K562 (cell line): Measurements from ENCODE around the gene PNMT. TPM values are rescaled to one million over a fixed set of nuclear protein-coding genes. Genes with fewer than 3 reads are reported as not detected.

ENCODE experiments used
- CTCF ChIP-seq, 3 experiments: IDR thresholded peaks in 2 of 3; conservative IDR thresholded peaks in 1 of 3; 2 replicates each; pipeline ENCODE4 v1.5.1; 2011 to 2012; ENCODE audit warnings: low read length in 3 of 3, mild to moderate bottlenecking in 3 of 3, control low read depth in 2 of 3, improper control_type of control experiment in 1 of 3, inconsistent platforms in 1 of 3, low read depth in 1 of 3, mixed read lengths in 1 of 3, moderate library complexity in 1 of 3; ENCODE audit not compliant: insufficient read depth in 2 of 3
- CTCFL ChIP-seq: IDR thresholded peaks from 2 replicates; pipeline ENCODE4 v1.6.1; 2011; ENCODE audit warnings: borderline replicate concordance, low read depth, mild to moderate bottlenecking, moderate library complexity, low read length; ENCODE audit not compliant: insufficient read depth, poor library complexity, severe bottlenecking
- EGR1 ChIP-seq: fragments of 450-650 bp; conservative IDR thresholded peaks from 2 replicates; pipeline ENCODE4 v1.6.1; 2017; ENCODE audit warnings: mild to moderate bottlenecking
- FOXO4 ChIP-seq: fragments of 450-650 bp; formaldehyde crosslinking; IDR thresholded peaks from 2 replicates; pipeline ENCODE4 v1.4.0; 2020; ENCODE audit warnings: mild to moderate bottlenecking, moderate library complexity
- POLR3G ChIP-seq: IDR thresholded peaks from 2 replicates; pipeline ENCODE4 v1.6.1; 2011; ENCODE audit not compliant: insufficient read length, insufficient replicate concordance; ENCODE audit errors: extremely low read depth
- RBFOX2 ChIP-seq: fragments of 200-400 bp; formaldehyde crosslinking; IDR thresholded peaks from 2 replicates; pipeline ENCODE4 v1.6.1; 2017; ENCODE audit warnings: low read depth, mild to moderate bottlenecking, low read length, moderate library complexity
- REST ChIP-seq, 2 experiments: fragments of 450-650 bp; formaldehyde crosslinking in 1 of 2; IDR thresholded peaks; 2 replicates each; pipeline versions ENCODE4 v1.4.0 to v1.6.1; 2014 to 2020; ENCODE audit warnings: mild to moderate bottlenecking in 2 of 2, borderline replicate concordance in 1 of 2, low read depth in 1 of 2
- ZBTB5 ChIP-seq: fragments of 450-650 bp; IDR thresholded peaks from 2 replicates; pipeline ENCODE4 v1.6.1; 2017; ENCODE audit warnings: antibody characterized with exemption
- ZSCAN32 ChIP-seq: fragments of 450-650 bp; formaldehyde crosslinking; IDR thresholded peaks from 2 replicates; pipeline ENCODE4 v1.4.0; 2020; ENCODE audit warnings: mild to moderate bottlenecking, moderate library complexity
- polyA plus RNA-seq, 8 experiments: library from polyadenylated mRNA; depleted of rRNA in 4 of 8; stranded (reverse) in 5 of 8; unstranded in 3 of 8; fragments of >200 nt; fragmentation: Nextera tagmentation in 2 of 8; fragmentation: Illumina TruSeq in 1 of 8; extraction: Ambion mirVana in 2 of 8; extraction: Trizol in 1 of 8; gene quantifications; 2 replicates each; pipeline versions ENCODE4 v1.2.1 to v1.2.3, GENCODE V29; 2011 to 2014; ENCODE audit warnings: inconsistent platforms in 1 of 8, missing spikeins in 1 of 8
- total RNA-seq, 7 experiments: library from RNA; depleted of rRNA in 6 of 7; stranded (reverse); fragments of >200 nt in 6 of 7; fragmentation: Illumina TruSeq in 2 of 7; extraction: Trizol in 2 of 7; gene quantifications; 2 replicates each; pipeline versions ENCODE4 v1.2.1 to v1.2.3, GENCODE V29; 2011 to 2021; ENCODE audit warnings: low replicate concordance in 1 of 7

The PNMT gene
- total and polyA plus RNA-seq, 9 of the 15 experiments (the other 6 are each of a cell fraction or from before 2014, with no cell fraction given) = 0.55 to 18.1 (median 5.8) TPM

GRCh38 chr17:39623356-39623950 lies 44.8 kb upstream of the PNMT start (continued):
- no peak for TF ChIP-seq EGR1
- TF ChIP-seq FOXO4 (CRISPR knock-in tag) = no peak
- TF ChIP-seq ZSCAN32 (CRISPR knock-in tag) = no peak
- peak; percentile 84 to 93 (median 91) for TF ChIP-seq CTCF (IDR thresholded peaks at IDR 0.05 in 2 of 3, conservative IDR thresholded peaks at IDR 0.05 in 1 of 3; ENCODE audit: insufficient read depth in 2 of 3, low read depth in 1 of 3, low read length in 3 of 3)
- TF ChIP-seq REST (IDR thresholded peaks at IDR 0.05; ENCODE audit: borderline replicate concordance) = peak; percentile 44; the same call in 1 of the 2 replicates
- no peak for TF ChIP-seq REST (CRISPR knock-in tag; IDR thresholded peaks at IDR 0.05; ENCODE audit: low read depth)
- TF ChIP-seq POLR3G = no peak
- peak; percentile 63 for TF ChIP-seq RBFOX2
- no peak for TF ChIP-seq ZBTB5
- peak; percentile 27 for TF ChIP-seq CTCFL
